ENCODE data around the gene SOWAHD. TPM values are rescaled to one million over a fixed set of nuclear protein-coding genes. Genes with fewer than 3 reads are reported as not detected.
"Not testable (repeated sequence)": the region's sequence is repeated elsewhere in the genome, so short reads cannot be mapped to it uniquely, and the experiment has no call there.

Gene SOWAHD
- total RNA-seq, 1 donor from 2014 or later, result 0.35 TPM

DNA sequence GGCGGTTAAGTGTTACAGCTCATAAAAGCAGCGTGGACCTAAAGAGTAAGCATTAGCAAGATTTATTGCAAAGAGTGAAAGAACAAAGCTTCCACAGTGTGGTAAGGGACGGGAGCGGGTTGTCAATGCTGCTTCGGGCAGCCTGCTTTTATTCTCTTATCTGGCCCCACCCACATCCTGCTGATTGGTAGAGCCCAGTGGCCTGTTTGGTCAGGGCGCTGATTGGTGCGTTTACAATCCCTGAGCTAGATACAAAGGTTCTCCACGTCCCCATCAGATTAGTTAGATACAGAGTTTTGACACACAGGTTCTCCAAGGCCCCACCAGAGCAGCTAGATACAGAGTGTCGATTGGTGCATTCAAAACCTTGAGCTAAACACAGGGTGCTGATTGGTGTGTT is 8.3 kb upstream of the SOWAHD start:
- H3K4me1 Mint-ChIP-seq, result peaks cover 11% of the 10 kb centered on the region
- H3K36me3 Mint-ChIP-seq (ENCODE audit: low read depth); H3K27ac Mint-ChIP-seq; H3K27me3 Mint-ChIP-seq; H3K4me3 Mint-ChIP-seq; H3K9me3 Mint-ChIP-seq; DNase-seq: not testable (repeated sequence)
- intact Hi-C loops (cut with micrococcal nuclease), result loop anchor here (10.0 kb wide), 1 partner anchor 1215 kb away; no protein-coding TSS in a partner anchor

DNA sequence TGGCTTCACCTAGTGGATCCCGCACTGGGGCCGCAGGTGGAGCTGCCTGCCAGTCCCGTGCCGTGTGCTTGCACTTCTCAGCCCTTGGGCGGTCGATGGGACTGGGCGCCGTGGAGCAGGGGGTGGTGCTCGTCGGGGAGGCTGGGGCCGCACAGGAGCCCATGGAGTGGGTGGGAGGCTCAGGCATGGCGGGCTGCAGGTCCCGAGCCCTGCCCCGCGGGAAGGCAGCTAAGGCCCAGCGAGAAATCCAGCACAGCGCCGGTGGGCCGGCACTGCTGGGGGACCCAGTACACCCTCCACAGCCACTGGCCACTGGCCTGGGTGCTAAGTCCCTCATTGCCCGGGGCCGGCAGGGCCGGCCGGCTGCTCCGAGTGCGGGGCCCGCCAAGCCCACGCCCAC is 7.6 kb upstream of the SOWAHD start:
- not testable (repeated sequence) for H3K4me3 Mint-ChIP-seq; H3K36me3 Mint-ChIP-seq (ENCODE audit: low read depth); DNase-seq; H3K27ac Mint-ChIP-seq; H3K27me3 Mint-ChIP-seq; H3K9me3 Mint-ChIP-seq
- H3K4me1 Mint-ChIP-seq, result peaks cover 16% of the 10 kb centered on the region
- intact Hi-C loops (cut with micrococcal nuclease), result loop anchor here (10.0 kb wide), 1 partner anchor 1216 kb away; no protein-coding TSS in a partner anchor

DNA sequence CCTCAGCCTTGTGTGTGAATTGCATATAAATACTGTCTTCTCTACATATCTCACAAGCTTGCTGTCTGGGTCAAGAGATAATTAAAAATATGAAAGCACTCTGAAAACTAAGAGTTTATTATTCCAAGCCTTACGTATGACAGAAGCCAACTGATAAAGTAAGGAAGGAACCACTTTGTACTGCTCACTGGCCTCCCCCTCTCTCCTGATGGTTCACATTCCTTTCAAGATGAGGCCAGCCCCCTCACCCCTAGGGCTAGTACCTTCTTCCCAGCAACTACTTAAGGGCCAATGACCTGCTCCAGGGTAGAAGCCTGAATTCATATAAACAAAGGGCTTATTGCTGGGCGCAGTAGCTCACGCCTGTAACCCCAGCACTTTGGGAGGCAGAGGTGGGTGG is 5.4 kb upstream of the SOWAHD start:
- H3K36me3 Mint-ChIP-seq (ENCODE audit: low read depth), result no peaks in the 10 kb centered on the region
- DNase-seq, result no peak
- H3K27ac Mint-ChIP-seq, result peak overlapping the region; percentile 99
- H3K4me1 Mint-ChIP-seq, result peaks cover 37% of the 10 kb centered on the region
- H3K4me3 Mint-ChIP-seq, result no peak overlapping the region
- no peaks in the 10 kb centered on the region for H3K27me3 Mint-ChIP-seq
- intact Hi-C loops (cut with micrococcal nuclease), result loop anchor here (2.0 to 10.0 kb wide), 2 partner anchors 146 to 1218 kb away; partner anchors contain the start of gene NKRF
- H3K9me3 Mint-ChIP-seq, result no peaks in the 10 kb centered on the region

DNA sequence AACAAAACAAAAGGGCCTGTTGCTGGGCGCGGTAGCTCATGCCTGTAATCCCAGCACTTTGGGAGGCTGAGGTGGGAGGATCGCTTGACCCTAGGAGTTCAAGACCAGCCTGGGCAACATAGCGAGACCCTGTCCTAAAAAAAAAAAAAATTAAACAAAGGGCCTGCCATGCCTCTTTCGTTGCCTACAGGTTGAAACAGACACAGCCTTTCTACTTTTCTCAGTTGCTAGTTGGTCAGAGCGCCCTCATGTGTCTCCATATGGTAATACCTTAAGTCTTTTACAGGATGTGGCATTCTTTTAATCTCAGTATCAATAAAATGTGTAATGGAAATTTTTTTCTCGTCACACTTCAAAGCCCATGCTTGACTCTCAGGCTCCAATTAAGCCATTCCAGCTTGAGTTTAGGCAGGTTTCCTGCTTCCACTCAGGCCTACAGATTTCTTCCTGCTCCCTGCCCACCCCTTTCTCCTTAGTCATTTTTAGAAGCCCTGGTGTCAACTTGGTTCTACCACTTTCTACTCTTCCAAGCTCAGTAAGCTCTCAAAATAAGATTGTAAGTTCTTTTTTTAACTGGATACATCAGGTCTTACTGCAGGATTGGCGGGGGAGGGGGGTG is 4.6 kb upstream of the SOWAHD start:
- peak overlapping the region; percentile 99 for H3K27ac Mint-ChIP-seq
- no peaks in the 10 kb centered on the region for H3K9me3 Mint-ChIP-seq
- intact Hi-C loops (cut with micrococcal nuclease), result loop anchor here (2.0 to 10.0 kb wide), 2 partner anchors 147 to 1219 kb away; partner anchors contain the start of gene NKRF
- peak; percentile 90 for DNase-seq
- H3K36me3 Mint-ChIP-seq (ENCODE audit: low read depth), result no peaks in the 10 kb centered on the region
- H3K4me1 Mint-ChIP-seq, result peaks cover 37% of the 10 kb centered on the region
- no peak overlapping the region for H3K4me3 Mint-ChIP-seq
- H3K27me3 Mint-ChIP-seq, result no peaks in the 10 kb centered on the region

DNA sequence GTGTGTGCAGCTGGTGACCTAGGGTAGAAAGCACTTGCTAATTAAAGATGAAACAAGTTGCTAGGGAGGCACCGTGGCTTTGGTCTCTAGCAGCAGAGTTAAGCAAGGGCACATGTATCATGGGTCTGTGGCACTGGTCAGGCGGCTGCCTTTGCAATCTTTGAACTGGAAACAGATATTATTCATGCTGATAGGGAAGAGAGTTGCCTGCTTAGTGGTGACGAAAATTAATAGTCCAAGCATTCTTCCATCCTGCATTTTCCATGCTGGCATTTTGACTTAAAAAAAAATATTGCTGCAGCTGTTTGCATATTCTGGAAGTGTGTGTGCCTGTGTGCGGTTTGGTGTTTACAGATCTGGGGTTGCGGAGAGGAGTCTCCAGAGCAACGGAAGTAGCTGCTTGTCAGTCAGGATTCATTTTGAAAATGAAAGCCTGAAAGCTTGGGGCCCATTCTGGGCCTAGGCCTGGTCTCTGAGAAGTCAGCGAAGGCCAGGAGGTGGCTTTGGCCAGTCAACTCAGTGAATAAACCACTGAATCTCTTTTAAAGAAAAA is 2.3 kb upstream of the SOWAHD start:
- H3K9me3 Mint-ChIP-seq, result no peaks in the 10 kb centered on the region
- peak overlapping the region; percentile 99 for H3K27ac Mint-ChIP-seq
- intact Hi-C loops (cut with micrococcal nuclease), result loop anchor here (2.0 to 10.0 kb wide), 8 partner anchors 36 to 1409 kb away; partner anchors contain the start of genes NDUFA1, RNF113A, RPL39 and SEPTIN6
- H3K4me1 Mint-ChIP-seq, result peaks cover 39% of the 10 kb centered on the region
- peak; percentile 91 for DNase-seq
- H3K27me3 Mint-ChIP-seq, result no peaks in the 10 kb centered on the region
- H3K4me3 Mint-ChIP-seq, result peak overlapping the region; percentile 80
- no peaks in the 10 kb centered on the region for H3K36me3 Mint-ChIP-seq (ENCODE audit: low read depth)

DNA sequence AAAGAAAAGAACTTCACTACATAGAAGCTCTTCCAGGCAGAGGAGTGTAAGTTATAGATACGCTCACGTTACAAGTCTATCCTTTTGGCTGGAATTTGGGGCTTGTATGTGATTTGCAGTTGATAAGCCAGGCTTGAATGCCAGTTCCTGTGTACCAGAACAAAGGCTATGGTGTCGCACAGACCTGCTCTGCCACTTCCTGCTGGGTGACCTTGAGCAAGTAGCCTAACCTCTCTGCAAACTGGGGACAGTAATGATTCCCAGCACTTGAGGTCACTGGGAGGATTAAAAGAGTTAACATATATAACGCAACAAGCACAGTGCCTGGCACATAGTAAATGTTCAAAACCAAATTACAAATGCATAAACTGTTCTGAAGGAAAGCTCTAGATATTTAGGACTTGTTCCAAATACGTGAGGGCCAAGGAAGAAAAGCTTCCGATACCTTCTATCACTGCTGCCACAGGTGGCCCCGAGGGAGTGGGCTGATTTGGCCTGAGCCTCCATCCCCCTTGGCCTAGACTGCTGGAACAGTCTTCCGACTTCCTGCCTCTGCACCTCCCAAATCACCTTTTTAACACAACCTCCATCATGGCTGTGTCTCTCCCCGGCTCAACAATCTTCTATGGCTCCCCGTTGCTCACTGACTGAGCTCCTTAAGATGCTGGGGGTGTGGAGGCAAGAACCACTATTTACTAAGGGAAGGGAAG is 1.3 kb upstream of the SOWAHD start:
- Mint-ChIP-seq H3K36me3 (ENCODE audit: low read depth) (no peaks in the 10 kb centered on the region), H3K27me3 (no peaks in the 10 kb centered on the region), H3K4me1 (peaks cover 39% of the 10 kb centered on the region), H3K27ac (peak overlapping the region; percentile 99), H3K9me3 (no peaks in the 10 kb centered on the region), H3K4me3 (peak overlapping the region; percentile 80)
- intact Hi-C loops (cut with micrococcal nuclease), result loop anchor here (2.0 to 10.0 kb wide), 8 partner anchors 35 to 1410 kb away; partner anchors contain the start of genes NDUFA1, RNF113A, RPL39 and SEPTIN6
- peak; percentile 70 for DNase-seq

DNA sequence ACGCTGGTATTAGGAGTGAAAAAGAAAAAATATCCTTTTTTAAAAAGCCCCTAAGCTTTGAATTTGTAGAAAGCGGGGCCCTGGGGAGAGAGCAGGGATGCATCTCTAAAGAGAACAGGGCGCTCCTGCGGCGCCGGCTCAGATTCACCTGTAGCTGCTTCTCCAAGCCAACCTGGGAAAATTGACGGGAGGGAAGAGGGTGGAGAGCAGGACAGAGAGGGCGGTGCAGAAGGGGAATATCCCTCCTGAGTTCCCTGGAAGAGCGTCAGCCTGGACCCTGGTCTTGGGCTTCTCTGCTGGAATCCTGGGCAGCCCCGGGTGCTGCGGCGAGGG is 776 bp upstream of the SOWAHD start:
- Mint-ChIP-seq H3K27me3 (no peaks in the 10 kb centered on the region), H3K27ac (peak overlapping the region; percentile 99), H3K4me3 (peak overlapping the region; percentile 80), H3K4me1 (peaks cover 40% of the 10 kb centered on the region), H3K9me3 (no peaks in the 10 kb centered on the region), H3K36me3 (ENCODE audit: low read depth) (no peaks in the 10 kb centered on the region)
- no peak for DNase-seq
- intact Hi-C loops (cut with micrococcal nuclease), result loop anchor here (2.0 to 10.0 kb wide), 8 partner anchors 35 to 1410 kb away; partner anchors contain the start of genes NDUFA1, RNF113A, RPL39 and SEPTIN6

DNA sequence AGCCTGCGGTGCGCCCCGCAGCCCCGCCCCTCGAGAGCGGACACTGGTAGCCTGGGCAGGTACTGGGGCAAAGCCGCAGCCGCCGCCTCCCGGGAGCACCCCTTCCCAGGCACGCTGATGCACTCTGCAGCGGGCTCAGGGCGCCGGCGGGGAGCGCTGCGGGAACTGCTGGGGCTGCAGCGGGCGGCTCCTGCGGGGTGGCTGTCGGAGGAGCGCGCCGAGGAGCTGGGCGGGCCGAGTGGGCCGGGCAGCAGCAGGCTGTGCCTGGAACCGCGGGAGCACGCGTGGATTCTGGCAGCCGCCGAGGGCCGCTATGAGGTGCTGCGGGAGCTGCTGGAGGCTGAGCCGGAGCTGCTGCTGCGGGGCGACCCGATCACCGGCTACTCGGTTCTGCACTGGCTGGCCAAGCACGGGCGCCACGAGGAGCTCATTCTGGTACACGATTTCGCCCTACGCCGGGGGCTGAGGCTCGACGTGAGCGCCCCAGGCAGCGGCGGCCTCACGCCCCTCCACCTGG is 401 bp downstream of the SOWAHD start:
- H3K9me3 Mint-ChIP-seq, result no peaks in the 10 kb centered on the region
- no peaks in the 10 kb centered on the region for H3K36me3 Mint-ChIP-seq (ENCODE audit: low read depth)
- no peaks in the 10 kb centered on the region for H3K27me3 Mint-ChIP-seq
- intact Hi-C loops (cut with micrococcal nuclease), result loop anchor here (5.0 to 10.0 kb wide), 3 partner anchors 34 to 1411 kb away; partner anchors contain the start of genes RPL39 and WDR44
- peak overlapping the region; percentile 45 for H3K27ac Mint-ChIP-seq
- H3K4me1 Mint-ChIP-seq, result peaks cover 49% of the 10 kb centered on the region
- H3K4me3 Mint-ChIP-seq, result peak overlapping the region; percentile 72
- peak; percentile 80 for DNase-seq

DNA sequence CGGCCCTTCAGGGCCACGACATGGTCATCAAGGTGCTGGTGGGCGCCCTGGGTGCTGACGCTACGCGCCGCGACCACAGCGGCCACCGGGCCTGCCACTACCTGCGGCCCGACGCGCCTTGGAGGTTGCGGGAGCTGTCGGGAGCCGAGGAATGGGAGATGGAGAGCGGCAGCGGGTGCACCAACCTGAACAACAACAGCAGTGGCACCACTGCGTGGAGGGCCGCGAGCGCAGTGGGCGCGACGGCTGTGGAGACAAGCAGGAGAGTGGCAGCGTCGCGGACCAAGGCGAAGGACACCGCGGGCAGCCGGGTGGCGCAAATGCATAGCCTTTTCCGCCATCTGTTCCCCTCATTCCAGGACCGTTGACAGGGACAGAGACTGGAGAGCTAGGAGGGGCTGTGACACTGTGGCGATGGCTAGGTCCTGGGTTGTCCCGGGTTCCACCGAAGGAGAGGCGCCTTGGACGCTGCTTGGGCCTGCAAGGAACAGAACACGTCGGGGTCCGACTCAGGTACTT is 919 bp downstream of the SOWAHD start:
- peaks cover 44% of the 10 kb centered on the region for H3K4me1 Mint-ChIP-seq
- H3K27me3 Mint-ChIP-seq, result no peaks in the 10 kb centered on the region
- H3K9me3 Mint-ChIP-seq, result no peaks in the 10 kb centered on the region
- intact Hi-C loops (cut with micrococcal nuclease), result loop anchor here (5.0 to 10.0 kb wide), 3 partner anchors 33 to 1412 kb away; partner anchors contain the start of genes RPL39 and WDR44
- peak overlapping the region; percentile 72 for H3K4me3 Mint-ChIP-seq
- peak overlapping the region; percentile 45 for H3K27ac Mint-ChIP-seq
- no peaks in the 10 kb centered on the region for H3K36me3 Mint-ChIP-seq (ENCODE audit: low read depth)
- DNase-seq, result no peak

DNA sequence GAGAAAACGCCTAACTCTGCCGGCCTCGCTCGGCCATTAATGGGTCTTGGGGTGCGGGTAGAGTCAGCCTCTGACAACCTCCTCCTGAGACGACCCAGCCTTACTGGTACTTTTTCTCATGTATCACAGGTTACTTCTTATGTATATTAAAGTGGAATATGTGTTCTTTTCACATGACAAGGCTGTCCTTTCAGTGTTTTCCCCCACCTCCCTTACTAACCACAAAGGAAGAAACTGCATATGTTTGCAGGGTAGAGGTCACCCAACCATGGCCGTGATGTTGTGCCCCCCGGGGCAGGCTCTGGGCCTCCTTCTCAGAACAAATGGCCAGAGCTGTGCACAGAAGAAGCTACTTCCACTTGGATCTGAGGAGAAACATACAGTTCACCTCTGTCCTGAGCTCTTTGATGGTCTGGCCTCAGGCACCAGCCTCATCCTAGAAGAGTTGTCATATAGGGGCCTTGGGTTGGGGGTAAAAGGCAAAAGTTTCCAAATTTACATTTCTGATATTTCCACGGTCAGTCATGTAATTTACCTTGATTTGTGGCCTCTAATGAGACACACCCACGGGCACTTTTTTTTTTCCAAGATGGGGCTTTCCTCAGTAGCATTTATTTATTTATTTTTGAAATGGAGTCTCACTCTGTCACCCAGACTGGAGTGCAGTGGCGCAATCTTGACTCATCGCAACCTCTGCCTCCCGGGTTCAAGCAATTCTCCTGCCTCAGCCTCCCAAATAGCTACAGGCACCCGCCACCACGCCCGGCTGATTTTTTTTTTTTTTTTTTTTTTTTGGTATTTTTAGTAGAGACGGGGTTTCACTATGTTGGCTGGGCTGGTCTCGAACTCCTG is 1.9 kb downstream of the SOWAHD start:
- no peaks in the 10 kb centered on the region for H3K27me3 Mint-ChIP-seq
- DNase-seq, result no peak
- H3K4me3 Mint-ChIP-seq, result peak overlapping the region; percentile 21
- peaks cover 37% of the 10 kb centered on the region for H3K4me1 Mint-ChIP-seq
- intact Hi-C loops (cut with micrococcal nuclease), result no loop called here
- no peaks in the 10 kb centered on the region for H3K9me3 Mint-ChIP-seq
- no peak overlapping the region for H3K27ac Mint-ChIP-seq
- H3K36me3 Mint-ChIP-seq (ENCODE audit: low read depth), result no peaks in the 10 kb centered on the region

DNA sequence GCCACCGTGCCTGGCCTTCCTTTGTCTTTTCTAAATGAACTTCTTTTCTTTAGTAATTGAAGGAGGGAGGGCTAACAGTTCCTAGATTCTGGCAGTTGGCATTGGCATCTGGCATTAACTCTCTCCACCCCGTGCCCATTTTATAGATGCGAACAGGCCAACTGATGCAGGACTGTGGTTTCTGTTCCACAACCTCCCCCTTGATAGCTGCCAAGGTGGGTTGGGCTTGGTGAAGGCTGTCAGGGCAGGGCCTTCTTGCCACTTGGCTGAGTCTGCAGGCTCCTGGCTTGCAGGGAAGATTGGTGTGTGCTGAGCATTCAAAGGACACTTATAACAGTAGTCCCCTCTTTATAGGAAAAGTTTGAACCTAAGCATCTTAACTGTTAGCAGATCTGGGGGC is 4.3 kb downstream of the SOWAHD start:
- peak; percentile 64 for DNase-seq
- Mint-ChIP-seq H3K4me1 (peaks cover 15% of the 10 kb centered on the region), H3K27ac (no peak overlapping the region), H3K27me3 (no peaks in the 10 kb centered on the region), H3K4me3 (no peak overlapping the region), H3K9me3 (no peaks in the 10 kb centered on the region), H3K36me3 (ENCODE audit: low read depth) (no peaks in the 10 kb centered on the region)
- intact Hi-C loops (cut with micrococcal nuclease), result no loop called here

DNA sequence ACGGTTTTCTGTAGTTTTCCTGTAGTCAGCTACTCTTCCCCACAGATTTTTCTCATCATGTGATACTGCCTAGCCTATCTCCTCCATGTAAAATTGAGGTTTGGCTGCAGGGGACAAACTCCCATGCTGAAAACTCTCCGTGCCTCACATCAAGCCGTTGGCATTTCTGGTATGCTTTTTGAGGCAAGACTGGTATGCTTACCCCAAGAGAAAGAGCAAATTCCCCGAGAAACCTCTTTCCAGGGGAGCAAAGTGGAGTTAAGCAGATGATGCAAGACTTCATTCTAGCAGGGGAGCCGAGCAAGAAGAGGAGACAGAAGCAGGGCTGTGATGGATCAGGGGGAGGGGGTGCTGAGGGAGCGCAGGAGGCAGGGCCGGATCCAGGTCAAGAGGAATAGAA is 4.8 kb downstream of the SOWAHD start:
- Mint-ChIP-seq H3K4me3 (no peak overlapping the region), H3K27ac (no peak overlapping the region), H3K36me3 (ENCODE audit: low read depth) (no peaks in the 10 kb centered on the region), H3K27me3 (no peaks in the 10 kb centered on the region), H3K9me3 (no peaks in the 10 kb centered on the region), H3K4me1 (peaks cover 14% of the 10 kb centered on the region)
- intact Hi-C loops (cut with micrococcal nuclease), result no loop called here
- no peak for DNase-seq

DNA sequence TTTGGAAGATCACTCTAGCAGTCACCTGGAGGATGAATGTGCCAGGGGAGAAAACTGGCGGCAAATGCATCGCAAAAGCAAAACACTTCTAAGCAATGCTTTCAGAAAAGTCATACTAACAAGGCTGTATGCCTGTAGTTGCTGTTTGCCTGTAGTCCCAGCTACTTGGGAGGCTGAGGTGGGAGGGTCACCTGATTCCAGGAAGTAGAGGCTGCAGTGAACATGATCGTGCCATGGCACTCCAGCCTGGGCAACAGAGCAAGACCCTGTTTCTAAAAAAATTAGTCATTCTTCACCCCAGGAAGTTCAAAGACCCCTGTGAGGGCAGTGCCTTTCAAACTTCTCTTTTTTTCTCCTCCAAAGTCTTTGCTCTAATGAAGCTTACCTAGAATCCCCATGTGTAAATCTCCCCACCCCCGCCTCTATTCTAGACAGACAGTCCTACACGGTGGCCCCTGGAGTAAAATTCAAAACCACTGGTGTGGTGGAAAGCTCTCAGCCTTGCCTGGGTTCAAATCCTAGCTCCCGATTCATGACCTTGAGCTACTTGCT is 5.5 kb downstream of the SOWAHD start:
- Mint-ChIP-seq H3K27ac (no peak overlapping the region), H3K9me3 (no peaks in the 10 kb centered on the region), H3K4me3 (no peak overlapping the region), H3K27me3 (no peaks in the 10 kb centered on the region), H3K36me3 (ENCODE audit: low read depth) (peaks cover 2% of the 10 kb centered on the region), H3K4me1 (peaks cover 14% of the 10 kb centered on the region)
- no peak for DNase-seq
- intact Hi-C loops (cut with micrococcal nuclease), result no loop called here

Data from activated CD4-positive, alpha-beta T cell treated with anti-CD3 and anti-CD28 coated beads, Interleukin-2, amount 10 ng/mL, durations not matched to agents 24 days and 14 days (primary cell).